H9 (cell line): ENCODE results near the gene DYNC1H1. TPM values are rescaled to one million over a fixed set of nuclear protein-coding genes. Genes with fewer than 3 reads are reported as not detected.

Experiments used
- DNase-seq: peaks from one replicate; pipeline ENCODE4 v3.0.0-alpha.2; 2017
- H2AFZ ChIP-seq: one replicate; pipeline ENCODE4 v1.6.1; 2013; ENCODE audit warnings: mild to moderate bottlenecking, low read length, control low read depth, moderate library complexity
- H2AK5ac ChIP-seq: 2 replicates; pipeline ENCODE4 v1.6.1; 2013; ENCODE audit warnings: low read length, control low read depth, mixed read lengths; ENCODE audit not compliant: insufficient read length
- H2BK120ac ChIP-seq: one replicate; pipeline ENCODE4 v1.6.1; 2013; ENCODE audit warnings: low read depth, mild to moderate bottlenecking, low read length, control low read depth, inconsistent platforms; ENCODE audit not compliant: poor library complexity, severe bottlenecking
- H2BK12ac ChIP-seq: 2 replicates; pipeline ENCODE4 v1.6.1; 2013; ENCODE audit warnings: low read length, control low read depth, mixed read lengths, low read depth; ENCODE audit not compliant: insufficient read length
- H2BK15ac ChIP-seq: 2 replicates; pipeline ENCODE4 v1.6.1; 2013; ENCODE audit warnings: low read depth, low read length, control low read depth
- H2BK20ac ChIP-seq: one replicate; pipeline ENCODE4 v1.6.1; 2013; ENCODE audit warnings: low read depth, mild to moderate bottlenecking, low read length, control low read depth, inconsistent platforms; ENCODE audit not compliant: poor library complexity, severe bottlenecking
- H2BK5ac ChIP-seq: 2 replicates; pipeline ENCODE4 v1.6.1; 2013; ENCODE audit warnings: low read length, control low read depth, mixed read lengths; ENCODE audit not compliant: insufficient read length
- H3K14ac ChIP-seq: 2 replicates; pipeline ENCODE4 v1.6.1; 2013; ENCODE audit warnings: low read length, control low read depth; ENCODE audit not compliant: insufficient read depth
- H3K18ac ChIP-seq: 2 replicates; pipeline ENCODE4 v1.6.1; 2013; ENCODE audit warnings: low read depth, mild to moderate bottlenecking, mixed read lengths, low read length, control low read depth; ENCODE audit not compliant: insufficient read length
- H3K23ac ChIP-seq: 2 replicates; pipeline ENCODE4 v1.6.1; 2013; ENCODE audit warnings: low read length, control low read depth, mixed read lengths, low read depth; ENCODE audit not compliant: insufficient read length
- H3K23me2 ChIP-seq: 2 replicates; pipeline ENCODE4 v1.6.1; 2013; ENCODE audit warnings: low read depth, mild to moderate bottlenecking, mixed read lengths, low read length, control low read depth; ENCODE audit not compliant: insufficient read length, poor library complexity, severe bottlenecking
- H3K27ac ChIP-seq: 2 replicates; pipeline ENCODE4 v1.5.1; 2013; ENCODE audit warnings: low read length, control low read depth, mixed read lengths, low read depth; ENCODE audit not compliant: insufficient read length
- H3K27me3 ChIP-seq: 2 replicates; pipeline ENCODE4 v1.6.1; 2013; ENCODE audit warnings: low read length, control low read depth, inconsistent platforms; ENCODE audit not compliant: insufficient read depth
- H3K4ac ChIP-seq: 2 replicates; pipeline ENCODE4 v1.6.1; 2013; ENCODE audit warnings: low read depth, mild to moderate bottlenecking, control low read depth, inconsistent platforms, low read length, moderate library complexity
- H3K4me1 ChIP-seq: 2 replicates; pipeline ENCODE4 v1.6.1; 2013; ENCODE audit warnings: low read length, control low read depth, inconsistent platforms; ENCODE audit not compliant: insufficient read depth
- H3K4me2 ChIP-seq: 2 replicates; pipeline ENCODE4 v1.6.1; 2013; ENCODE audit warnings: low read length, control low read depth, mixed read lengths; ENCODE audit not compliant: insufficient read length, insufficient read depth
- H3K56ac ChIP-seq: 2 replicates; pipeline ENCODE4 v1.6.1; 2013; ENCODE audit warnings: low read depth, mild to moderate bottlenecking, mixed read lengths, low read length, control low read depth; ENCODE audit not compliant: insufficient read length
- H3K79me1 ChIP-seq: 2 replicates; pipeline ENCODE4 v1.6.1; 2013; ENCODE audit warnings: low read depth, mild to moderate bottlenecking, moderate library complexity, low read length, control low read depth, inconsistent platforms; ENCODE audit not compliant: insufficient read depth, poor library complexity, severe bottlenecking
- H3K79me2 ChIP-seq: 2 replicates; pipeline ENCODE4 v1.6.1; 2013; ENCODE audit warnings: low read length, control low read depth, inconsistent platforms; ENCODE audit not compliant: insufficient read depth
- H3K9ac ChIP-seq: 2 replicates; pipeline ENCODE4 v1.6.1; 2013; ENCODE audit warnings: low read length, control low read depth, mixed read lengths; ENCODE audit not compliant: insufficient read length; ENCODE audit errors: extremely low read depth
- H3K9me3 ChIP-seq: one replicate; pipeline ENCODE4 v1.6.1; 2013; ENCODE audit warnings: low read depth, low read length, inconsistent platforms; ENCODE audit not compliant: control insufficient read depth
- H3T11ph ChIP-seq: one replicate; pipeline ENCODE4 v1.6.1; 2013; ENCODE audit warnings: mild to moderate bottlenecking, low read length, control low read depth, inconsistent platforms
- H4K20me1 ChIP-seq: one replicate; pipeline ENCODE4 v1.6.1; 2013; ENCODE audit not compliant: control insufficient read depth, insufficient read length, insufficient read depth
- H4K5ac ChIP-seq: 2 replicates; pipeline ENCODE4 v1.6.1; 2013; ENCODE audit warnings: low read depth, mild to moderate bottlenecking, mixed read lengths, low read length, control low read depth; ENCODE audit not compliant: insufficient read length
- H4K8ac ChIP-seq: replicated peaks from 2 replicates; pipeline ENCODE4 v1.6.1; 2013; ENCODE audit warnings: low read length, control low read depth, mixed read lengths, low read depth; ENCODE audit not compliant: insufficient read length
- H4K91ac ChIP-seq: 2 replicates; pipeline ENCODE4 v1.6.1; 2013; ENCODE audit warnings: low read depth, mild to moderate bottlenecking, moderate library complexity, mixed read lengths, low read length, control low read depth; ENCODE audit not compliant: insufficient read length
- H3K27ac Mint-ChIP-seq, 3 experiments: 2 replicates in 2 of 3; 3 replicates in 1 of 3; pipeline ENCODE4 v1.8.0; 2020 to 2021; ENCODE audit warnings: mixed read lengths in 3 of 3, mild to moderate bottlenecking in 1 of 3, moderate library complexity in 1 of 3
- H3K27me3 Mint-ChIP-seq: 2 replicates; pipeline ENCODE4 v1.8.0; 2021; ENCODE audit warnings: low read depth, mild to moderate bottlenecking, moderate library complexity, mixed read lengths
- H3K36me3 Mint-ChIP-seq, 3 experiments: 2 replicates in 2 of 3; 3 replicates in 1 of 3; pipeline ENCODE4 v1.8.0; 2020 to 2021; ENCODE audit warnings: low read depth in 3 of 3, mixed read lengths in 3 of 3; ENCODE audit not compliant: insufficient read depth in 1 of 3
- H3K4me1 Mint-ChIP-seq, 2 experiments: 2 replicates each; pipeline ENCODE4 v1.8.0; 2020; ENCODE audit warnings: mixed read lengths in 2 of 2
- H3K4me3 Mint-ChIP-seq, 2 experiments: 2 replicates in 1 of 2; 3 replicates in 1 of 2; pipeline ENCODE4 v1.8.0; 2020 to 2021; ENCODE audit warnings: mild to moderate bottlenecking in 2 of 2, mixed read lengths in 2 of 2, moderate library complexity in 1 of 2
- H3K9me3 Mint-ChIP-seq, 2 experiments: 2 replicates in 1 of 2; 3 replicates in 1 of 2; pipeline ENCODE4 v1.8.0; 2020; ENCODE audit warnings: mild to moderate bottlenecking in 2 of 2, mixed read lengths in 2 of 2, moderate library complexity in 1 of 2
- CTCF ChIP-seq: fragments of 200-600 bp; sonication (generic); conservative IDR thresholded peaks from 3 replicates; pipeline ENCODE4 v1.8.0; 2021; ENCODE audit warnings: antibody characterized with exemption, mild to moderate bottlenecking
- WGBS: extraction: QIAGEN DNeasy Blood & Tissue Kit; methylation state at CpG from one replicate; pipeline ENCODE4 v1.1.7; 2013; ENCODE audit warnings: missing lambda C conversion rate, low lambda C conversion rate, mixed read lengths; ENCODE audit not compliant: insufficient read length; ENCODE audit errors: extremely low coverage; 5-methylcytosine and 5-hydroxymethylcytosine counted together
- total RNA-seq: library from RNA; stranded (reverse); gene quantifications from 2 replicates; pipeline ENCODE4 v1.2.1, GENCODE V29; 2021

Gene DYNC1H1
- total RNA-seq, 1 experiment from 2014 or later: 359 TPM

- Histone ChIP-seq H4K5ac (no peak overlapping the region), H3T11ph (no peak overlapping the region), H3K14ac (no peak overlapping the region), H2AFZ (no peak overlapping the region), H3K23ac (no peak overlapping the region), H4K8ac (no peak overlapping the region), H3K9ac (no peak overlapping the region), H3K4me1 (no peaks in the 10 kb centered on the region; the same call in 1 of the 2 replicates), H3K56ac (no peak overlapping the region), H2BK5ac (no peak overlapping the region), H4K20me1 (no peaks in the 10 kb centered on the region), H2BK15ac (no peak overlapping the region), H3K79me2 (peaks cover 33% of the 10 kb centered on the region; the same call in 1 of the 2 replicates), H4K91ac (no peak overlapping the region), H2BK20ac (no peak overlapping the region), H3K4ac (no peak overlapping the region), H3K9me3 (no peaks in the 10 kb centered on the region), H3K23me2 (no peaks in the 10 kb centered on the region), H3K27ac (no peak overlapping the region), H2BK12ac (no peak overlapping the region), H3K79me1 (peaks cover 9% of the 10 kb centered on the region), H3K27me3 (no peaks in the 10 kb centered on the region), H3K18ac (no peak overlapping the region), H3K4me2 (no peak overlapping the region), H2AK5ac (no peak overlapping the region), H2BK120ac (no peak overlapping the region)
- no peak for DNase-seq
- no peaks in the 10 kb centered on the region for H3K27me3 Mint-ChIP-seq
- H3K27ac Mint-ChIP-seq: no peak overlapping the region
- peaks cover 19 to 45% (median 36%) of the 10 kb centered on the region in 3 experiments for H3K36me3 Mint-ChIP-seq
- H3K4me3 Mint-ChIP-seq: no peak overlapping the region
- no peaks in the 10 kb centered on the region for H3K9me3 Mint-ChIP-seq
- no peak for TF ChIP-seq CTCF
- peaks cover 4 to 8% of the 10 kb centered on the region in 2 experiments for H3K4me1 Mint-ChIP-seq
- no CpG with 5 or more reads among the region's 7 CpGs for WGBS
Observed at GRCh38 chr14:101973356-101973755, 9.0 kb downstream of the DYNC1H1 start.
